Superior temporal gyrus (tissue), 1 donor: ENCODE results near the gene HDAC4.
A peak's percentile ranks its signal among the peaks of the same experiment; 100 is the strongest.

Experiments used
- DNase-seq: peaks from one replicate; pipeline ENCODE4 v3.0.0-alpha.2; 2016; ENCODE audit errors: extremely low spot score

HDAC4 gene

DNA sequence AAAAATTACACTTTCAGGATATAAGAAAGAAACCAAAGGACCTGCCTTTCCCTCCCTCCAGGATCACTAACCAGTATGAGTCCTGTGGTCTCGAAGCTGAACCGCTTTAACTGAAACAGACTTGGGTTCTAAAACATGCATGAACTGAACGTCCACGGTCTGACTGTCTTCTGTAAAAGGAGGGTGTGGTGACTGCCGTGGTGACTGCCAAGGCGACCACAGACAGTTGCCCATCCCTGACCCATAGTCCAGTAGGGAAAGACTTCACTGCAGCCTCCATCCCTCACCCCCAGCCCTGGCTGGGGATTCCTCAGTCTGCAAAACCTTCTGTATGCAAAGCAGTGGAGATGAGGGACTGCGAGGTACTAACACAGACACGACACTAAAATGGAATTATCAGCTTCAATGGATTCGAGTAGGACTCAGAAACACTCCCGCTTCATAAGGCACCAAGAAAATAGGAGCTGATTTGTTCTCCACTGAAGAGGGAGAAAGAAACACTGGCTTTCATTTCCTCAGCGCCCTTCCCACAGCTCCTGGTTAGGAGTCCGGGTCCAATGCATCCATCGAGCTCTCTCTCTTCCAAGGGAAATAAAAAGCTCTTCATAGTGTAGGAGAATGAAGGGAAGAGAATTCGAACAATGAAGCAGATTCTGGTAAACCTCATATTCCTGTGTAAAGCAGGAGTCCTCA is 197.2 kb downstream of the HDAC4 start:
- peak; percentile 56 for DNase-seq

DNA sequence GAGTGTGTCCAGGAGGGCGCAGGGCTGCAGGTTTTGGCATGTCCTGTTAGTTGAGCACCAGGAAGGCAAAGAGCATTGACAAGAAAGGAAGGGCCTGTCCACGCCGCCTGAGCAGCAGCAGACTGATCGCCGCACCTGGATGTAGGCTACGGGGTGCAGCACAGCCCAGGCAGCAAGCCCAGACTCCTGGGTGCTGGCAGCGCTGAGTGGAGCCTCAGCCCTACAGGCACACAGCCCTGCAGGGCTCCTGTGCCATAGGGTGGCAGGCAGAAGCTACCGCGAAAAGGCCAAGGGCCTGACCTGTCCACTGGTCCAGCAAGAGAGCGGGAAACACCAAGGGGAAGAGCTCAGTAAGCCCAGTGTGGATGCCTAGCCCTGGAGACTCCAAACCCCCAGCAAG is 198.0 kb downstream of the HDAC4 start:
- no peak for DNase-seq

DNA sequence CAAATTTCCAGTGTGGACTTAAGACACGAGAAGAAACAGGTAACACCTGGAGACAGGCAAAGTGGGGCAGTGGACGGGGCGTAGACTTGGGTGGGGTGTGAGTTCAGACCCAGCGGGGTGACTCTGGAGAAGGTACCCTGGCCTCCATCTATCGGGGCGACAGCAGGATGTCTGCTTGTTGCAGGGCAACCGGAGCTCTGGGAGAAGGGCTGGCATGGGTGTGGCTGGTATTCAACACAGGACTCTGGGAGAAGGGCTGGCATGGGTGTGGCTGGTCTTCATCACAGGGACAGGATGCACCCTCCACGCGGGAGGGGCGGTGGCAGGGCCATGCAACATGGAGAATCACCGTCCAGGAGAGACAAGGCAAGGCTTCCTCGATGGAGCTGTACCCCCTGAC is 198.5 kb downstream of the HDAC4 start:
- DNase-seq, result no peak

DNA sequence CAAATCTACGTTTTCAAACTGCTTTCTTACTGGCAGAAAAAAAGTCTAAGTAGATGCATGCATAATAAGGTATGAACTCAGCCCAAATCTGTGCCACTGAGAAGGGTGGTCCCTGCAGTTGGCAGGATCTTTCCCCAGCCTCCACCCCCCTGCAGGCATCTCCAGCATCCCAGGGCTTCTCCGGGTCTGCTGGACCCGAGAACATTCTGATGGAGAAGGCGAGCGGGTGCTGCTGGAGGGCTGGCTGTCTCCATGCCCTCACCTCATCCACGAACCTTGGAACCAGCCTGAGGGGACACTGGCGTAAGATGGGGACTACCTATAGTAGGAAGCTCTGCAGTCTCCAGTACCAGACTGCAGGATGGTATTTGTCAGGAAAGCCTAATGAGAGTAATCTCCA is 198.9 kb downstream of the HDAC4 start:
- DNase-seq, result no peak

DNA sequence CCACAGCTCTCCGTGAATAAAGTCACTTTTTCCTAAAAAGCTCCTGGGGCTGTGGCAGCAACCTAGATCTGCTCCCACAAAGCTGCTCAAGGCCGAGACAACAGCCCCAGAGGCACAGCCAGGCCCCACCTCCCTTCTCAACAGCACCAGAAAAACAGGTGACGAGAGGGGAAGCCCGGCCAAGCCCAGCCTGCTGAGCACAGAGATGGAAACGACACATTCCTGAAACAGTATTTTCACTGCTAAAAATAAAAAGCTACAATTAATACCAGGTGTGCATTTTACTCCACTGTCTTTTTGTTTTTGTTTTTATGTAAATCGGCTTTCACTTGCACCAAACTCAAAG is 199.3 kb downstream of the HDAC4 start:
- DNase-seq, result peak; percentile 47

DNA sequence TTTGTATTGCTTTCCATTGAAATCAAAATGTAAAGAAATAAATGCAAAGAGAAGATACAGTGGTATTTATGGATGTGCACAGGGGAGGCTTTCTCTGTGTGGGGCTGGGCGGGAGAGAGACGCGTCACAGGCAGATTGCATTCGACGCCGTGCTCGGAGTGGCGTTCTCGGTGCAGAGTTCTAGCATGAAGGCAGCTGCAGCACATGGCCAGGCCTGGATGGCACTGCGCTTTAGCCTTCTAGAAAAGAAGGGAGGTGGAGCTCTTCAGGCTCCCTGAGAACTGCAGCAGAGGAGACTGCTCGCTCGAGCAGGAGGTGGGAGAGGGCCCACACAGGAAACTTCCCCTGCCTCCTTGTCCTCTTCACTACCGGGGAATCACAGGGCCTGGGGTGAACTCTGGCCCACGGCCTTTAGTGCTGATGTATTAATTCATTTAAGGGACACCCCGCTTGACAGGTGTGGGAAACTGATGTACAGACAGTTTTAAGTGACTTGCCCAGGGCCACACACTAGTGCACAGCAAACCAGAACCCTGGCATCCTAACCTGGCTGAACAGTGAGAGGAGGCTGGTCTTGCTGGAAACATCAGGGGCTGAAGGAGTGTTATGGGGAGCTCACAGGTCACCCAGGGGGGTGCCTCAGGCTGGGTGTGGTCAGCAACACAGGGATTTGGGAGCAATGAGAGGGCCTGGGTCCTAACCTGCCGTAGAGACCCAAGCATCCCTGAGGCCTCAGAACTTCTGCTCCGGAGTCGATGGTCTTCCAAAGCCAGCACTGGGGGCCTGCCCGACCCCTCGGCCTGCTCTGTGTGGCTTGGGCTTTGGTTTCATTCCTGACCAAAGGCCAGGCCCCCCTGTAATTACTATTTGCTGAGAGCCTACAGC is 199.9 kb downstream of the HDAC4 start:
- DNase-seq, result peak; percentile 14

DNA sequence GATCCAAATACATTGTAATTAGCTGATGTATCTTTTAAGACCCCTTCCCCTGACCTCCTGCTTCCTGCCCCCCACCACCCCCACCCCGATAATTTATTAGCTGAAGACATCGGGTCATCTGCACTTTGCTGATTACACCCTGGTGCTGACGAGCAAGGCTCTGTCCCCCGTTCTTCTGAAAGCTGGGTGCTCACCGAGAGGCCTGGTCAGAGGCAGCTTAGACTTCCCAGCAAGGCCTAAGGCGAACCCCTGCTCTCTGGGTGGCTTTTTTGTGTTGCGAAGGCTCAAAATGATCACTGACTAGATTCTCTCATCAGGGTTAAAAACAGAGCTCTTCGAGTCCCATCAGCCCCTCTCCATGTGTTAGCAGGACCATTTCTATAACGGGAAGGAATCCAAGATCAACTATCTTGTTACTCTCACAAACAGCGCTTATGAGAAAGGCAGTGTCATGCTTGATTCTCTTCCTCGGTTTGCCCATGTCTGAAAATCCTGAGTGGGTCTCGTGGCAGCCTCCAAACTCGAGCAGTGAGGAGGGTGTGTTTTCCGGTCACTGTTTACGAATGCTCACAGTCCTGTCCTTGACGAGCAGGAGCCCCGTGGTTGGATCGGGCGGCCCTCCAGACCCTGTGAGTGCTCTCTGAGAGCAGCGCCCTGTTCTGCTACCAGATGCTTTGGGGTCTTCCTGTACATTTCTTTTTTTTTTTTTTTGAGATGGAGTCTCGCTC is 201.6 kb downstream of the HDAC4 start:
- DNase-seq, result peak; percentile 40

DNA sequence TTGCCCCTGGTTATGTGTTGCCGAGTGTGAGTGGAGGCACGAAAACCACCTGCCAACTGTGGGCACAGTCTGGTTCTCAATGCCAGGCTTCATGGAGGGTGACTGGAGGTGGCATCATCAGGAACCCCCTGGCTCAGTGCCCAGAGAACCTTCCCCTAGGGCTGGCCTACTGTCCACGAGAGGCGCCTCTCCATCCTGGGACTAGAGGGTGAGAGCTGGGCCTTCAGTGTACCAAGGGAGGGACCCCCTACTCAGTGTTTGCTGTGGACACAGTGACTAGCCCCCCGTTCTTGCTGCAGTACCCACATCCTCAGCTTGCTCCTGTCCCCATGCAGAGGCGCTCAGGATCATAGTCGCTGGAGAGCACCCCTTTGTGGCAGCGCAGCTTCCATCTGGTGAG is 202.6 kb downstream of the HDAC4 start:
- DNase-seq, result no peak

DNA sequence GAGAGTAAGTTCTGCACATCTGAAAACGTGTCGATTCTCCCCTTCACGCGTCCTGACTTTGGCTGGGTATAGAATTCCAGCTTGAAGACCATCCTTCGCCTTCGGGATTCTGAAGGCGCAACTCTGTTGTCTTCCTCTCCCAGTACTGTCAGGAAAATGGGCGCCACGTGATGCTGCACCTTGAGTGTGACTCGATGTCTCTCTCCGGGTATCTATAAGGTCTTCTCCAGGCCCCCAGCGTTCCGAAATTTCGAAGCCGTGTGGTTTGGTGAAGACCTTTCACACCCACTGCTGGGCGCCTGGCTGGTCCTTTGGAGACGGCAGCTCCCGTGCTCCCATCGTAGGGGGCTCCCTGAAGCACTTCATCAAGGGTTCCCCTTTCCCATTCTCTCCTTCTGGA is 203.7 kb downstream of the HDAC4 start:
- DNase-seq, result no peak

DNA sequence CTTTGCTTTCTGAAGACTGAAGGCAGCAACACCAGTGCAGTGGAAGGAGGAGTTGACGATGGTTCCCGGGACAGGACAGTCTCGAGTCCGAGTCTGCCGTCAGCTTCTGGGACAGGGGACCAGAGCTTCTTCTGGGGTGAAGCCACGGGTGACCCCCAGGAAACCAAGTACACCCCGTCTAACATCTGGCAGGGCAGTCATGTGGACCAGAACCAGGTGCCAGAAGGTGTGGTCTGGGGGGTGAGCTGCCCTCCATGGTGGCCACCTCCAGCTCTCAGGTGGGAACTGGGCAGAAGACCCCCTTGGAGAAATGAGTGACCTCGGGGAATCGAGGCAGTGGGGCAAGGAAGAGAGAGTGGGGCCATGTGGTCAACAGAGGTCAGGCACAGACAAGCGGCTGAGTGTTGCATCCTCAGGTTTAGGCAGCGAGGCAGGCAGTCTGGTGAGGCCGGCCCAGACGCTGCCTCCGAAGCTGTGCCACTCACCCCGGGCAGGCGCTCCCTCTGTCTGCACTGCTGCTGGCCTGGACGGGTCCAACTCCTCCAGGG is 204.3 kb downstream of the HDAC4 start:
- DNase-seq, result no peak

DNA sequence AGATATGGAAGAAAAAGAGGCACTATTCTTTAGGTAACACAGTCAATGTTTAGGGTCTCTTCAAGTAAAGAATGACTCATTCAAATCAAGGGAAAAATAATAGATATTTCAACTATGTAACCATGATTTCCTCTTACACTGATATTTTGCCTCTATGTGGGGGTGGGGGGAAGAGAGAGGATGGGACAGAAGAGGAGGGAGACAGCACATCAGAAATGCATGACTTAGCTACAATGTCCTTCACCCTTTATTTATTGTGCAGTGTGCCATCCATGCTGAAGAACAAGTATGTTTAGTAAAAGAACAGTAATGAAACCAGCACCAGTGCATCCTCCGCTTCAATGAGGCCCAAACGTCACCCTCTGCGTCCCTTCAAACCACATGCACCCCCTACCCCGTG is 204.8 kb downstream of the HDAC4 start:
- DNase-seq, result no peak

DNA sequence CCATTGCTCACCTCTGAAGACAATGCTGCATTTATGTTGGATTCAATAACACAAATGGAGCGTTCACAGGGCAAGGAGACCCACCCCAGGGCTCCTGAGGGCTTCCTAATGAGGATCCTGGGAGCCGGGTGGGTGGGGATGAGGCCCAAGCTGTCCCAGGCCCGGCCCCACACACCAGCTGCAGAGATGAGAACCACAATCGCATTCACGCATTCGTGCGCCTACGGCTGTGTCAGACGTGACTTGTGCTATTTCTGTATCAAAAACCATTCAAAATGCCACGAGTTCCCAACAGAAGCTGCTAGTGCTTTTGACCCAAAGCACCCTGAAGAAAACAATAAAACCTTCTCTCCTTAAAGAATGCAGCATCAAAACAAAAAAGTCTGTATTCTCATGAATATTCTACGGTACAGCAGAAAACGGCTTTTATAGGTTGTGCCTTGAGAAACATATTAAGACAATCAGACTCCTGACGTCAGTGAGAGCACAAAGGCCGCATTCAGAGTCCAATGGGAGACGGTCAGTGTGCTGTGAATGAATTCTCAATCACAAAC is 205.4 kb downstream of the HDAC4 start:
- DNase-seq, result peak; percentile 97

DNA sequence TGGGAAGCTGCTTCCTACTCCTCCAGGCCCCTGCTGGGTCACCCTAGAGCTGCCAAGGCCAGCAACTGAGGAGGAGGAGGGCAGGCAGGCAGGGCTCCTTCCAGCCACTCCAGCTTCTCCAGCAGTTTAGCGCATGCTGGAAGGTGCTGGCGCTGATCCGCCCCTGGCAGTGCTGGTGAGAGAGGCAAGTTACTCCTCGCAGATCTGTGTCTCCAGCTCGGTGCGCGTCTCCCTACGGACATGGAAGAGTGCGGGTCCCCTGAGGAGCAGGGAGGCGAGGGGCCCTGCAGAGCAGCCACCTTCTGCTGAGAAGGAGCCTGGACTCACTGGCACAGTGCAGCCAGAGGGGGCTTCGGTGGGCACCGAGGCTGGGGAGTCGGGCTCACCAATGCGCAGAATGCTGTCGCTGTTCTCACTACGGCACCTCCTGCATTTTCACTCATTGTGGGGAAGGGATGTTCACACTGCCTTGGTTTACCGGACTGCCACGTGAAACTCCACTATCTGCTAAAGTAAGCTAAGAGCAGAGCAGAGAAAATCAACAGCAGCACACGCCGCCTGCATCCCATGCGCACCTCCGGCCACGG is 206.0 kb downstream of the HDAC4 start:
- peak; percentile 54 for DNase-seq

DNA sequence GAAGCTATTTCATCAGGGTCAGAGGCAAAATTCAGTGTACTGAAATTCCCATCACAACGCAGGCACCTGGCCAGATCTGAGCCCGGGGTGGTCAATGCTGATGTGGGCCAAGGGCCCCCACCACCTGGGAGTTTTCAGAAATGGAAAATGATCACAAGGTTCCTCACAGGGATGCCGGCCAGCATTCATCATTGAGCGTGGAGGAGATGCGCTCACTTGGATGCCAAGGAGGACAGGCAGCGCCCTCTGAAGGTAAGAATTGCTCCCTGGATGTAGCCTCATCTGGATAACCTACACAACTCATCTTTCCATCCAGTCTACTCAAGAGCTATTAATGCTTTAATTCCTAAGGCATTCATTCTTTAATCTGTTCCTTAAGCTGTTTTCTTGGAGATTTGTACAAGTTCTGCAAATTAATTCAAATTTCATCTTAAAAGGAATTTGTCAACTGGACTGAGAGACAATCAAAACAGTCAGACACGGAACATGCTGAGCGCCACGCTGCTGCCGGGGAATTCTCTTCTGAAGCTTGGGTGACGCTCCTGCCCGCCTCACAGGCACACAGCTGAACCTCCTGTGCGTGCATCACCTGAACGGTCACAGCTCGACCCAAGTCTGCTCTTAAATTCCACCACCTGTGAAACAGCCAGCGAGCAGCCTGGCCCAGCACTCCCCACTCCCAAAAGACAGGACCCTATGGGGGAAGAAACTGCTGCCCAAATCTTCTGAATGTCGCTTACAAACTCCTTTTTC is 206.7 kb downstream of the HDAC4 start:
- DNase-seq, result peak; percentile 92

DNA sequence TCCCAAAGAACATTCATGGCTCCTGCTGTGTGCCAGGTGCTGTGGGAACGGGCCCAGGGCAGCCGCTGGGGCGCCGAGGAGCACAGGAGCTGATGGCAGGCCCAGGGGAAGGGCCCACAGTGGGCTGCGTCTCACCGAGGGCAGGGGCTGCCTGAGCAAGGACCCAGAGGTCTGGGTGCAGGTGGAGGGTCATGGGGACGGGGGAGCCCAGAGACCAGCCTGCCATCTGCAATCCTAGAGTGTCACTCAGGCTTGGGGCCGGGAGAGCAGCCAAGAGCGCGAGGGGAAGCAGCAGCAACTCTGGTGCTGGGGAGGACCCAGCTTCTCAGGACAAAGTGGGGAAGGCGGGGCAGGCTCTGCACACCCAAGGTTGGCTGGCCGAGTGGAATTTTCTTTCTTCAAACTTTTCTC is 207.4 kb downstream of the HDAC4 start:
- DNase-seq, result peak; percentile 70

DNA sequence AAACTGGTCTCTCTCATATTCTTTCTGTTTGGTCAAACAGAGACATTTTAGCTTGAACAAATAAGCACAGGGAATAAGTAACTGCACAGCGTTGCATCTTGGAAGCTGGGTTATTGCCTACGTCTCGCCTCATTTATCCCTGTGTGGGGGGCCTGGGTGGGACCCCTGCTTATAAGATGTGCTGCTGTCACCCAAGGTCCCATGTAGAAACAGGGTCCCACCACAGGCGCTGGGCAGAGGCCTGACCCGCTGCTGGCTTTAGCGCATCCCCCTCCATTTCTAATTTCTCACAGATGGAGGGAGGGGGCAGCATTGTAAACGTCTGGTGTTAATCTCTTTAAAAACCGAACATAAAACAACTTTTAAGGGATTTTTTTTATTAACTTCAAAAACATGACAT is 207.8 kb downstream of the HDAC4 start:
- DNase-seq, result peak; percentile 17

DNA sequence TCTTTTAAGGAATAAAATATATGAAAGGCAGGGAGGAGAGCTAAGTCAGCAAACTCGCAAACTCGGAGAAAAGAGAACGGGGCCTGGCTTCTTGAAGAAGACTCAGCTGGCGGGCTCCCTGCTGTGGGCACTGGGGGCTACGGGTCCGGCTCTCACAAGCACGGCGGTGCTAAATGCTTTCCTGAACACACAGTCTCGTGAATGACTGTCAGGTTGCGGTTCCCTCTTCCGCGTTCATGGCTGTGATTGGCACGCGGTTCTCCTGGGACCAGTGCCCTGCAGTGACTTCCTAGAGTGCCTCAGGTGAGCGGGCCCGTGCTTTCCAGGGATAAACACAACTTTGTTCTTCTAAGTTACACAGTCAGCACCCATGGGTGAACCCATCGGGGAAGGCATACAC is 208.4 kb downstream of the HDAC4 start:
- DNase-seq, result no peak

DNA sequence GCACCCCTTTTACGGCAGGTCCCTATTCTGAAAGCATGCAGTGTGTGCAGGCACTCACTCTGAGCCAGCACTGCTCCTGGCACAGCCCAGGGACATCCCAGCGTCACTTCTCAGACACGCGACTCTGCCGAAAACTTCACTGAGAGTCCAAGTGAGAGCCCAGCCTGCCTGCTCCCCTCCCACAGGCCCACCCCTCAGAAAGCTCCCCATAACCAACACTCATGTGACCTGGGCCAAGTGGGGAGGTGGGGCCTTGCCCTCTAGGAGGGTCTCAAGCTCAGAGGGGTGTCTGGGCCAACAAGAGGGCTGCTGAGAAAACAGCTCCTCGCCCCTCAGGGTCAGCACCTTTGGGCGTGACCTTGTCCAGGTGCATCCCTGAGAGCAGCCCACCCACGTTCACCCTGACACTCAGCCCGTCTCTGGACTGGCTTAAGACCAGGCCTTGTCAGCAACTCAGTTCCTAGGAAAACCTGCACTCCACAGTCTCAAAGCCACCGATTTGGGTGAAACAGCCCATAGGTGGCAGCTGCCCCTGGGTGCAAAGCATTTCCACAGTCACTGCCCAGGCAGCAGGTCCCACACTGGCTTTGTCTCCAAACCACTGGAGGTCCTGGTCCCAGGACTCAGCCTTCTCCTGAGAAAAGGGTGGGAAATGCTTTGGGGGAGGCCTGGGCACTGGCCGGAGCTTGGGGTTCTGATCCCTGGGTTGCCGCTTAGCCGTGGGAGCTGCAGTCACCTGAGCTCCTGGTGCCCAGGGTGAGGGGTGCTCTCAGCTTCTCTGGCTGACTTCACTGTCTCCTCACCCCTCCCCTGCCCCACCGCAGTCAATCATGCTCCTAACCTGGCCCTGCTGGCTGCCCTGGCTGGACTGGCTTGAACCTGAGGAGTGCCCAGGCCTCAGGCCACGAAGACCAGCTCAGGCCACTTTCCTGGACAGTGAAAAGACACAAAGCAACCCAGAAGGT is 209.6 kb downstream of the HDAC4 start:
- DNase-seq, result no peak

DNA sequence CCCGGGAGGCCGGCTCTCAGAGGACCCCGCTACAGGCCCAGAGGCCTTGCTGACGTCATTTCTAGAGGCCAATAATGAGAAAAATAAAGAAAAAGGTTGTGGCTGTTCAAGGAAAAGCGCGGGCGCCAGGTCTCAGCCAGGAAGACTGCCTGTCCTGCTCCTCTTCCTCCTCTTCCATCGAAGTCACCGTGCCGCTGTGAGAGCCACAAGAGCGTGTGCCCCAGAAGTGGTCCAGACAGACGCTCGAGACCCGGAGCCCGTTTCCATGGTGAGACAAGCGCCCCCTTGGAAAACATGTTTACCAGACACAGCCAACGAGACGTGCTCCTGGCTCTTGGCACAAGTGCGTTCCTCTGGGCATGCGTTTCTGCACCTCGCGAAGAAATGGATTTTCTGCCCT is 210.5 kb downstream of the HDAC4 start:
- DNase-seq, result no peak

DNA sequence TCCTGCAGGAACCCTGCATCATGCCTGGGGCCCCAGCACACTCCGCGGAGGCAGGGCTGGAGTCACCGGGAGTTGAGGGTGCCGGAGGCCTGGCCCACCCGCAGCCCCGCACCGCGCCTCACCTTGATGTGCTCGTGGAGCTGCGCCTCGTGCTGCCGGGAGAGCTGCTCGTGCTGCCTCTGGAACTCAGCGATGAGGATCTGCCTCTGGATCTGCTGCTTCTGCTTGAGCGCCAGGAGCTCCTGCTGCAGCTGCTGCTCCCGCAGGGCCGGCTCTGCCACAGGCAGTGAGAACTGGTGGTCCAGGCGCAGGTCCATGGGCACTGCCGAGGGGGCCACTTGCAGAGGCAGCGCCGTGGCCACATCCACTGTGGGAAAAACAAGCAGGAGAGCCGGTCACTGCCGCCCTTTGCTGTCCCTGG is 211.1 kb downstream of the HDAC4 start:
- no peak for DNase-seq
